Daoy (cell line): Measurements from ENCODE around the gene CHST13. TPM values are rescaled to one million over a fixed set of nuclear protein-coding genes. Genes with fewer than 3 reads are reported as not detected.

Experiments used
- DNase-seq: peaks from one replicate; pipeline ENCODE4 v3.0.0-alpha.2; 2015; ENCODE audit warnings: low read depth
- total RNA-seq: library from RNA; depleted of rRNA; stranded (reverse); fragments of >200 nt; shearing (Covaris generic); gene quantifications from 2 replicates; pipeline ENCODE4 v1.2.3, GENCODE V29; 2014

CHST13 gene
- total RNA-seq, 1 experiment from 2014 or later, result not detected

GRCh38 chr3:126509597-126510307, 14.2 kb upstream of the CHST13 start:
- no peak for DNase-seq

- no peak for DNase-seq
Observed at GRCh38 chr3:126510308-126510910, 13.5 kb upstream of the CHST13 start.

- DNase-seq, result no peak
Observed at GRCh38 chr3:126511291-126511690, 12.7 kb upstream of the CHST13 start.

GRCh38 chr3:126512026-126512425, 11.9 kb upstream of the CHST13 start:
- DNase-seq, result no peak

- DNase-seq, result no peak
Observed at GRCh38 chr3:126512916-126513650, 10.9 kb upstream of the CHST13 start.

- no peak for DNase-seq
Observed at GRCh38 chr3:126514161-126514560, 9.8 kb upstream of the CHST13 start.

GRCh38 chr3:126515066-126515706, 8.8 kb upstream of the CHST13 start:
- no peak for DNase-seq

- DNase-seq, result no peak
Observed at GRCh38 chr3:126516152-126516935, 7.6 kb upstream of the CHST13 start.

DNA sequence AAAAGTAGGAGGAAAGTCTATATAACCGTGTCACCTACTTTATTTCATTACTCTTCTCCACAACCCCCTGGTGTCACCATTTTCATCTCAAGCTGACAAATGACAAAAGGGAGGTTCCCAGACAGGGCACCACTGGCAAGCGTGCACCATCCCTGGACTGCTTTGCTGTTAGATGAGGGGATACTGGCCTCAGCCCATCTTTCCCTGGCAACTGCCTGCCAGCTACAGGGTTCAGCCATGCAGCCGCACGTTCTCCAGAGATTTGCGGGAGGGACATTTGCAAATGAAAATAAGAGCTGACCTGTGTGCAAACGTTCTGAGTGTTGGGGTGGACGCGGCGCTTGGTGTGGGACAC, 7.0 kb upstream of the CHST13 start:
- DNase-seq, result no peak

- DNase-seq, result no peak
Observed at GRCh38 chr3:126517291-126517951, 6.5 kb upstream of the CHST13 start, which contains the start of gene UROC1. UROC1 (minus strand) TSS chr3:126517773; CDS start chr3:126517719, 54 bp downstream.

GRCh38 chr3:126517986-126518778, 5.8 kb upstream of the CHST13 start:
- DNase-seq, result no peak

GRCh38 chr3:126518779-126519177, 5.2 kb upstream of the CHST13 start:
- DNase-seq, result no peak

DNA sequence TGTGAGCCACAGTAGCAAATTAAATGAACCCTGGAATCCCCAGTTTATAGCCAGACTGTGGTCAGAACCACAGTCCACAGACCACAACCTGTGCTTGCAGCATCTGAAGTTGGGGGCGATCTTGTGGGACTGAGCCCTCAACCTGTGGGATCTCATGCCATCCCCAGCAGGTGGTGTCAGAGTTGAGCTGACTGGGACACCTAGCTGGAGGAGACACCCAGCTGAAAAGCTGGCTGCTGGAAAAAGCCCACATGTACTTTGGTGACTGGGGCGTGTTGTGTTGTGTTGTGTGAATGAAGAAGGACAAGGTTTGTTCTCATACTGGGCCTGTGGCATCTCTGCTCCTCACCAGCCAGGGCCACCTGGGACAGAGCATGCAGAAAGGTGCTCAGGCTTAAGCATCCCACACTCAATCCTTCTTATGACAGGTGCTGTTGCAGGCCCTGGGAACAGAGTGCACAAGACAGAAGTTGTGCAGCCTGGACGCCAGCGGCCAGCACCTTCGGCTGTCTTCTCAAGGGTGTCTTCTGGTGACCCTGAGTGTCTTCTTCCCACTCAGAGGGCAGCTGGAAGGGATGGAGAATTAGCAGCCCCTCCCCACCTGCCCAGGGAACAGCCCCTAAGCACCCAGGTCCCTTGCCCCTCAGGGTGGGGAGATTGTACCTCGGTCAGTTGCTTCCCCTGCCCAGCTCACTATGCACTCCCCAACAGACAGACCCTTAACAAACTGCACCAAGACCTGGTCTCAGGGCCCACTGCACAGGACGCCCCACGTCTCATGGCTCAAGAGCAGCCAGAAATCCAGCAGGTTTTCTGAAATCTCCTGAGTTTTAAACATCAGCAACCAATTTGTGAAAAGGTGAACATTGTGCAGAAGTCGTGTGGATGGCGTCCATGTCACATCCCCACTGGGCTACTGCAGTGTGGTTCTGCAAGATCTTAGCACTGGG, 4.2 kb upstream of the CHST13 start:
- no peak for DNase-seq

- DNase-seq, result no peak
Observed at GRCh38 chr3:126521122-126521891, 2.6 kb upstream of the CHST13 start.

- peak; percentile 55 for DNase-seq
Observed at GRCh38 chr3:126522363-126522788, 1.6 kb upstream of the CHST13 start.

- DNase-seq, result no peak
Observed at GRCh38 chr3:126524429-126524988, 554 bp downstream of the CHST13 start.

DNA sequence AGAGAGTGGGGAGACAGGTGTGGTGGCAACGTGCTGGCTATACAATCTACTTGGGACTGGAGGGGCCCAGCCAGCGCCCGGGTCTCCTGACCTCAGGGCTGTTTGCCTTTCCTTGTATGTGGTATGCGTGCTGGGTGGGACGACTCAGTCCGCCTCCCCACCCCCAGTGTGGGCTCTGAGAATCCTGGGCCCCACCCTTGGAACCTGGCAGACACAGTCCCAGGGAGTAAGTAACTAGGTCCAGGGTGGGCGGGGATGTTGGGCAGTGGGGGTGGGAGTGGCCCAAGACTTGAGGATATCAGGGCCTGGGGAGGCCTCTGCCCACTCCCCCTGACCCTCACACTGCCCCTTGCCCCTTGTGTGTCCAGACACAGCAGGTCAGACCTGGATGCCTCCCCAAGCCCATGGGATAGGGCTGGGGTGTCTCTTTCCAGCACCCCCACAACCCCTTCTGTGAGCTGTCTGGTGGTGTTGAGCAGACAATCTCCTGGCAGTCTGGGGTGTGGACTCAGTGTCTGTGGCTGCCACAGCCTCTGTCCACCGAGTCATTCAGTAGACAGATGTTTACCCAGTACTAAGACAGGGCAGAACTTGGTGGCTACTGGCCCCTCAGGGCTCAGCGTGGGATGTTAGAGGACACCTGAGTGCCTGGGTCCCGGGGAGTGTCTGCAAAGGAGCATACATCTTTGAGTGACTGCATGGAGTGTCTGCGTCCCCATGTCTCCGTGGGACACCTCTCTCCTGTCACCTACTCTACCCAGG, 1.3 kb downstream of the CHST13 start:
- DNase-seq, result no peak
